Pancreas (tissue), 10 donors: ENCODE measurements around the gene MEF2B. TPM values are rescaled to one million over a fixed set of nuclear protein-coding genes. Genes with fewer than 3 reads are reported as not detected.

Experiments
- ATAC-seq, 4 donors: fragments of 200-7000 bp; cut with Tn5 transposase; one replicate each; pipeline versions ENCODE4 v1.8.0 to v1.9.1; 2020; ENCODE audit warnings: mild to moderate bottlenecking in 4 of 4, moderate library complexity in 4 of 4
- DNase-seq, 6 donors: peaks; one replicate each; pipeline ENCODE4 v3.0.0-alpha.2; 2020
- FAIRE-seq: peaks from 2 replicates; lab custom pipeline; 2012; peaks lifted over from hg19 to GRCh38; lab: Jason Lieb, UNC
- H3K27ac ChIP-seq, 4 donors: fragments of 200-600 bp; sonication (generic); 1 replicate in 3 of 4; 2 replicates in 1 of 4; pipeline versions ENCODE4 v1.5.0 to v1.8.0; 2020
- H3K27me3 ChIP-seq, 4 donors: fragments of 200-600 bp; one replicate each; pipeline ENCODE4 v1.8.0; 2021
- H3K36me3 ChIP-seq, 3 donors: fragments of 200-600 bp; sonication (generic) in 1 of 3; one replicate each; pipeline versions ENCODE4 v1.5.0 to v1.8.0; 2020 to 2021
- H3K4me1 ChIP-seq, 3 donors: fragments of 200-600 bp; one replicate each; pipeline ENCODE4 v1.8.0; 2021
- H3K4me3 ChIP-seq, 4 donors: fragments of 200-600 bp; sonication (generic) in 2 of 4; one replicate each; pipeline versions ENCODE4 v1.5.0 to v1.8.0; 2020 to 2021
- H3K9me3 ChIP-seq, 4 donors: fragments of 200-600 bp; one replicate each; pipeline ENCODE4 v1.8.0; 2021
- CTCF ChIP-seq, 4 donors: fragments of 200-600 bp; sonication (generic) in 3 of 4; IDR thresholded peaks; one replicate each; pipeline versions ENCODE4 v1.5.0 to v1.8.0; 2021; ENCODE audit warnings: antibody characterized with exemption in 4 of 4
- WGBS, 2 donors: extraction: QIAGEN DNeasy Blood & Tissue Kit; methylation state at CpG; one replicate each; pipeline ENCODE4 v1.1.7; 2013; 5-methylcytosine and 5-hydroxymethylcytosine counted together
- intact Hi-C, 3 donors: fragments of 100-400 bp; cut with DNase I; formaldehyde crosslinking; loops; one replicate each; pipeline versions ENCODE4 v1.11.1 to v1.14.2; 2022
- polyA plus RNA-seq, 2 donors: library from polyadenylated mRNA; stranded (reverse); fragments of 200-250 nt; gene quantifications; one replicate each; pipeline ENCODE4 v1.2.3, GENCODE V29; 2013
- total RNA-seq, 6 donors: library from RNA; stranded (reverse); fragmentation: NEBNext Ultra II Directional in 4 of 6; extraction: Animal tissue kit (Norgen Biotek cat#: 25700) in 4 of 6; gene quantifications; one replicate each; pipeline versions ENCODE4 v1.2.1 to v1.2.4, GENCODE V29; 2021 to 2023
- donor health status: healthy with polysubstance abuse.
- donor health status: DM: no; HTN: no; CAD: no; lungs with moderate emphysema.
- donor health status: DM: no; HTN: no; CAD: no.
- donor health status: control.
- donor health status: control.
- donor health status: Bipolar disorder and iron deficiency.
- donor health status: DM: yes; HTN: yes; CAD: no.
- donor health status: DM: no; HTN: no; CAD: no.
- donor health status: DM: no; HTN: no; CAD: no.
- donor health status: DM: yes; HTN: yes; CAD: no.

Gene MEF2B
- total and polyA plus RNA-seq, 8 donors = 0.34 to 2.8 (median 0.98) TPM

- intact Hi-C loops = no loop called here
- H3K4me3 ChIP-seq = no peak overlapping the region
- TF ChIP-seq CTCF (IDR thresholded peaks at IDR 0.05) = no peak
- H3K27me3 ChIP-seq = no peaks in the 10 kb centered on the region
- no peaks in the 10 kb centered on the region for H3K36me3 ChIP-seq
- no peak overlapping the region for H3K27ac ChIP-seq
- no peaks in the 10 kb centered on the region for H3K9me3 ChIP-seq
- no peaks in the 10 kb centered on the region for H3K4me1 ChIP-seq
- no peak for ATAC-seq
- 83 to 86% methylated on average over 9 of the region's 9 CpGs for WGBS, 2 donors
- no peak for FAIRE-seq
- no peak for DNase-seq
Observed at GRCh38 chr19:19098084-19098702, 71.9 kb downstream of the MEF2B start.

GRCh38 chr19:19096641-19097627 lies 73.1 kb downstream of the MEF2B start:
- ATAC-seq (no peak), FAIRE-seq (no peak), DNase-seq (no peak)
- H3K9me3 ChIP-seq = no peaks in the 10 kb centered on the region
- no peak overlapping the region for H3K4me3 ChIP-seq
- TF ChIP-seq CTCF (IDR thresholded peaks at IDR 0.05) = no peak
- WGBS, 2 donors = 90 to 95% methylated on average over 24 of the region's 24 CpGs
- H3K27me3 ChIP-seq = no peaks in the 10 kb centered on the region
- intact Hi-C loops = no loop called here
- H3K27ac ChIP-seq = no peak overlapping the region
- H3K4me1 ChIP-seq = no peaks in the 10 kb centered on the region
- no peaks in the 10 kb centered on the region for H3K36me3 ChIP-seq

GRCh38 chr19:19095691-19096090 lies 74.4 kb downstream of the MEF2B start:
- FAIRE-seq = no peak
- whole genome bisulfite sequencing, 2 donors = 42 to 48% methylated on average over 11 of the region's 11 CpGs
- Histone ChIP-seq H3K4me1 (no peaks in the 10 kb centered on the region), H3K27ac (no peak overlapping the region), H3K4me3 (no peak overlapping the region), H3K27me3 (no peaks in the 10 kb centered on the region), H3K36me3 (no peaks in the 10 kb centered on the region), H3K9me3 (no peaks in the 10 kb centered on the region)
- no peak for TF ChIP-seq CTCF (IDR thresholded peaks at IDR 0.05)
- no peak for ATAC-seq
- no peak for DNase-seq
- intact Hi-C loops = no loop called here

Other genes with a start within 250 kb of the MEF2B start
- gene HOMER3, start 229.0 kb downstream of the MEF2B start, total RNA-seq = 10 to 100 TPM in 1 of 6 donors, 1 to 10 TPM in 5; 3.7 to 15.2 (median 5.3) TPM
- gene HOMER3, start 229.0 kb downstream of the MEF2B start, polyA plus RNA-seq = 10 to 100 TPM; 19.4 to 24.8 TPM
- gene SUGP2, start 136.7 kb downstream of the MEF2B start, total RNA-seq = 10 to 100 TPM; 15.4 to 38.3 (median 23.9) TPM
- gene SUGP2, start 136.7 kb downstream of the MEF2B start, polyA plus RNA-seq = 10 to 100 TPM; 60.4 to 60.6 TPM
- 1 to 10 TPM; 3.1 to 8.8 (median 7.0) TPM for gene ARMC6, start 136.7 kb downstream of the MEF2B start, total RNA-seq
- gene ARMC6, start 136.7 kb downstream of the MEF2B start, polyA plus RNA-seq = 10 to 100 TPM; 16.6 to 18.3 TPM
- gene SLC25A42, start 106.3 kb downstream of the MEF2B start, total RNA-seq = 1 to 10 TPM; 3.9 to 8.6 (median 5.7) TPM
- 1 to 10 TPM; 7.4 to 8.7 TPM for gene SLC25A42, start 106.3 kb downstream of the MEF2B start, polyA plus RNA-seq
- gene TMEM161A, start 31.8 kb downstream of the MEF2B start, total RNA-seq = 10 to 100 TPM; 10.5 to 14.6 (median 11.7) TPM
- gene TMEM161A, start 31.8 kb downstream of the MEF2B start, polyA plus RNA-seq = 10 to 100 TPM; 35.2 to 35.6 TPM
- gene BORCS8, start 21.9 kb upstream of the MEF2B start, total RNA-seq = 10 to 100 TPM in 4 of 6 donors, 1 to 10 TPM in 2; 7.2 to 13.7 (median 10.3) TPM
- 10 to 100 TPM; 25.9 to 28.9 TPM for gene BORCS8, start 21.9 kb upstream of the MEF2B start, polyA plus RNA-seq
- gene RFXANK, start 22.0 kb upstream of the MEF2B start, total RNA-seq = 10 to 100 TPM; 21.0 to 40.4 (median 30.8) TPM
- gene RFXANK, start 22.0 kb upstream of the MEF2B start, polyA plus RNA-seq = 100 to 1,000 TPM in 1 of 2 donors, 10 to 100 TPM in 1; 83.1 to 111 TPM
- gene NR2C2AP, start 33.2 kb upstream of the MEF2B start, total RNA-seq = 1 to 10 TPM; 6.8 to 9.8 (median 8.3) TPM
- gene NR2C2AP, start 33.2 kb upstream of the MEF2B start, polyA plus RNA-seq = 10 to 100 TPM; 15.7 to 19.1 TPM
- gene NCAN, start 41.7 kb upstream of the MEF2B start, total RNA-seq = under 1 TPM in 3 of 6 donors, not detected in 3; 0.04 to 0.13 (median 0.06) TPM
- gene NCAN, start 41.7 kb upstream of the MEF2B start, polyA plus RNA-seq = under 1 TPM; 0.04 to 0.12 TPM
- under 1 TPM in 5 of 6 donors, not detected in 1; 0.08 to 0.50 (median 0.23) TPM for gene TM6SF2, start 103.0 kb upstream of the MEF2B start, total RNA-seq
- 1 to 10 TPM; 1.5 to 1.6 TPM for gene TM6SF2, start 103.0 kb upstream of the MEF2B start, polyA plus RNA-seq
- 10 to 100 TPM; 14.6 to 24.6 (median 18.2) TPM for gene SUGP1, start 150.2 kb upstream of the MEF2B start, total RNA-seq
- gene SUGP1, start 150.2 kb upstream of the MEF2B start, polyA plus RNA-seq = 10 to 100 TPM; 42.8 to 50.3 TPM
- 10 to 100 TPM; 22.6 to 38.8 (median 26.7) TPM for gene MAU2, start 150.6 kb upstream of the MEF2B start, total RNA-seq
- gene MAU2, start 150.6 kb upstream of the MEF2B start, polyA plus RNA-seq = 10 to 100 TPM; 32.3 to 36.2 TPM
- gene GATAD2A, start 235.4 kb upstream of the MEF2B start, total RNA-seq = 10 to 100 TPM; 31.4 to 51.8 (median 41.8) TPM
- gene GATAD2A, start 235.4 kb upstream of the MEF2B start, polyA plus RNA-seq = 10 to 100 TPM; 11.9 to 13.1 TPM